Calu3 (cell line): ENCODE results near the gene IFITM10. TPM values are rescaled to one million over a fixed set of nuclear protein-coding genes. Genes with fewer than 3 reads are reported as not detected.

Experiments used
- BruUV-seq: library from RNA; stranded (reverse); fragments of 400-500 nt; replicated peaks from 2 replicates; lab custom pipeline; 2021; lab: Mats Ljungman, UMichigan
- CTCF ChIA-PET: fragments of 300-600 bp; sonication (Branson Sonifier 250); formaldehyde crosslinking; loops from one replicate; lab custom pipeline; 2022; ENCODE audit warnings: antibody characterized with exemption; lab: Charles Lee
- DNase-seq: peaks from one replicate; pipeline ENCODE4 v3.0.0; 2022
- H3K27ac Mint-ChIP-seq: one replicate; pipeline ENCODE4 v1.8.0; 2022; ENCODE audit warnings: mixed read lengths; ENCODE audit not compliant: unreplicated experiment
- H3K27me3 Mint-ChIP-seq: one replicate; pipeline ENCODE4 v1.8.0; 2022; ENCODE audit warnings: mixed read lengths; ENCODE audit not compliant: unreplicated experiment
- H3K36me3 Mint-ChIP-seq: one replicate; pipeline ENCODE4 v1.8.0; 2022; ENCODE audit warnings: mild to moderate bottlenecking, moderate library complexity, mixed read lengths; ENCODE audit not compliant: insufficient read depth, unreplicated experiment
- H3K4me1 Mint-ChIP-seq: one replicate; pipeline ENCODE4 v1.8.0; 2022; ENCODE audit warnings: mild to moderate bottlenecking, low read depth, mixed read lengths; ENCODE audit not compliant: unreplicated experiment
- H3K4me3 Mint-ChIP-seq: one replicate; pipeline ENCODE4 v1.8.0; 2022; ENCODE audit warnings: mild to moderate bottlenecking, low read depth, moderate library complexity, mixed read lengths; ENCODE audit not compliant: unreplicated experiment
- H3K9me3 Mint-ChIP-seq: one replicate; pipeline ENCODE4 v1.8.0; 2022; ENCODE audit warnings: low read depth, mixed read lengths; ENCODE audit not compliant: unreplicated experiment
- CTCF ChIP-seq: fragments of 200-600 bp; IDR thresholded peaks from one replicate; pipeline ENCODE4 v1.8.0; 2022; ENCODE audit warnings: antibody characterized with exemption; ENCODE audit not compliant: unreplicated experiment
- intact Hi-C: fragments of 100-400 bp; cut with micrococcal nuclease; formaldehyde crosslinking; loops from one replicate; pipeline ENCODE4 v1.10.0; 2022; ENCODE audit not compliant: unreplicated experiment
- total RNA-seq: library from RNA; stranded (reverse); gene quantifications from 2 replicates; pipeline ENCODE4 v1.2.3, GENCODE V29; 2022

Gene IFITM10
- total RNA-seq, 1 experiment from 2014 or later, result 3.3 TPM

GRCh38 chr11:1717745-1718144 lies 32.6 kb downstream of the IFITM10 start:
- no TSS peak for BruUV-seq
- CTCF ChIA-PET, result interaction anchor here (0.8 kb wide), 1 partner anchor 115 kb away, joined by 4 read pairs; no protein-coding TSS in a partner anchor
- Mint-ChIP-seq H3K9me3 (no peaks in the 10 kb centered on the region), H3K27me3 (peaks cover 27% of the 10 kb centered on the region), H3K4me1 (no peaks in the 10 kb centered on the region), H3K27ac (no peak overlapping the region), H3K4me3 (no peak overlapping the region), H3K36me3 (no peaks in the 10 kb centered on the region)
- TF ChIP-seq CTCF, result no peak
- intact Hi-C loops, result no loop called here
- DNase-seq, result no peak

- CTCF ChIA-PET, result interaction anchor here (0.9 to 1.0 kb wide), 2 partner anchors 14 to 19 kb away, joined by 3 read pairs; no protein-coding TSS in a partner anchor
- no TSS peak for BruUV-seq
- H3K27me3 Mint-ChIP-seq, result peaks cover 6% of the 10 kb centered on the region
Observed at GRCh38 chr11:1714908-1715885, 35.2 kb downstream of the IFITM10 start.

GRCh38 chr11:1708716-1709115 lies 41.7 kb downstream of the IFITM10 start:
- CTCF ChIA-PET, result no interaction called here
- no TSS peak for BruUV-seq
- no peak for TF ChIP-seq CTCF
- H3K36me3 Mint-ChIP-seq, result peaks cover 5% of the 10 kb centered on the region
- intact Hi-C loops, result no loop called here
- no peak for DNase-seq
- H3K4me3 Mint-ChIP-seq, result no peak overlapping the region
- no peak overlapping the region for H3K27ac Mint-ChIP-seq
- H3K27me3 Mint-ChIP-seq, result peaks cover 37% of the 10 kb centered on the region
- peaks cover 27% of the 10 kb centered on the region for H3K4me1 Mint-ChIP-seq
- no peaks in the 10 kb centered on the region for H3K9me3 Mint-ChIP-seq

More at GRCh38 chr11:1714908-1715885, 35.2 kb downstream of the IFITM10 start:
- TF ChIP-seq CTCF, result no peak
- Mint-ChIP-seq H3K27ac (no peak overlapping the region), H3K4me3 (no peak overlapping the region), H3K4me1 (no peaks in the 10 kb centered on the region), H3K36me3 (no peaks in the 10 kb centered on the region), H3K9me3 (no peaks in the 10 kb centered on the region)
- DNase-seq, result no peak
- intact Hi-C loops, result no loop called here

- CTCF ChIA-PET, result interaction anchor here (1.5 to 2.2 kb wide), 2 partner anchors 123 to 126 kb away, joined by 5 to 18 read pairs; partner anchors contain the start of gene SYT8
- Mint-ChIP-seq H3K36me3 (peaks cover 5% of the 10 kb centered on the region), H3K9me3 (no peaks in the 10 kb centered on the region), H3K4me3 (no peak overlapping the region), H3K27me3 (peaks cover 37% of the 10 kb centered on the region), H3K27ac (no peak overlapping the region), H3K4me1 (peaks cover 27% of the 10 kb centered on the region)
- no peak for TF ChIP-seq CTCF
- no peak for DNase-seq
- intact Hi-C loops, result no loop called here
- BruUV-seq, result no TSS peak
Observed at GRCh38 chr11:1707751-1708150, 42.6 kb downstream of the IFITM10 start.
